Smooth muscle cell of trachea (primary cell): ENCODE results near the gene BICC1. TPM values are rescaled to one million over a fixed set of nuclear protein-coding genes. Genes with fewer than 3 reads are reported as not detected.

Source experiments
- total RNA-seq: library from RNA; depleted of rRNA; stranded (reverse); fragments of >200 nt; gene quantifications from 2 replicates; pipeline ENCODE4 v1.2.1, GENCODE V29; 2014

BICC1 gene, protein sequence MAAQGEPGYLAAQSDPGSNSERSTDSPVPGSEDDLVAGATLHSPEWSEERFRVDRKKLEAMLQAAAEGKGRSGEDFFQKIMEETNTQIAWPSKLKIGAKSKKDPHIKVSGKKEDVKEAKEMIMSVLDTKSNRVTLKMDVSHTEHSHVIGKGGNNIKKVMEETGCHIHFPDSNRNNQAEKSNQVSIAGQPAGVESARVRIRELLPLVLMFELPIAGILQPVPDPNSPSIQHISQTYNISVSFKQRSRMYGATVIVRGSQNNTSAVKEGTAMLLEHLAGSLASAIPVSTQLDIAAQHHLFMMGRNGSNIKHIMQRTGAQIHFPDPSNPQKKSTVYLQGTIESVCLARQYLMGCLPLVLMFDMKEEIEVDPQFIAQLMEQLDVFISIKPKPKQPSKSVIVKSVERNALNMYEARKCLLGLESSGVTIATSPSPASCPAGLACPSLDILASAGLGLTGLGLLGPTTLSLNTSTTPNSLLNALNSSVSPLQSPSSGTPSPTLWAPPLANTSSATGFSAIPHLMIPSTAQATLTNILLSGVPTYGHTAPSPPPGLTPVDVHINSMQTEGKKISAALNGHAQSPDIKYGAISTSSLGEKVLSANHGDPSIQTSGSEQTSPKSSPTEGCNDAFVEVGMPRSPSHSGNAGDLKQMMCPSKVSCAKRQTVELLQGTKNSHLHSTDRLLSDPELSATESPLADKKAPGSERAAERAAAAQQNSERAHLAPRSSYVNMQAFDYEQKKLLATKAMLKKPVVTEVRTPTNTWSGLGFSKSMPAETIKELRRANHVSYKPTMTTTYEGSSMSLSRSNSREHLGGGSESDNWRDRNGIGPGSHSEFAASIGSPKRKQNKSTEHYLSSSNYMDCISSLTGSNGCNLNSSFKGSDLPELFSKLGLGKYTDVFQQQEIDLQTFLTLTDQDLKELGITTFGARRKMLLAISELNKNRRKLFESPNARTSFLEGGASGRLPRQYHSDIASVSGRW
- 72.9 and 102 TPM in 2 replicates for total RNA-seq

DNA sequence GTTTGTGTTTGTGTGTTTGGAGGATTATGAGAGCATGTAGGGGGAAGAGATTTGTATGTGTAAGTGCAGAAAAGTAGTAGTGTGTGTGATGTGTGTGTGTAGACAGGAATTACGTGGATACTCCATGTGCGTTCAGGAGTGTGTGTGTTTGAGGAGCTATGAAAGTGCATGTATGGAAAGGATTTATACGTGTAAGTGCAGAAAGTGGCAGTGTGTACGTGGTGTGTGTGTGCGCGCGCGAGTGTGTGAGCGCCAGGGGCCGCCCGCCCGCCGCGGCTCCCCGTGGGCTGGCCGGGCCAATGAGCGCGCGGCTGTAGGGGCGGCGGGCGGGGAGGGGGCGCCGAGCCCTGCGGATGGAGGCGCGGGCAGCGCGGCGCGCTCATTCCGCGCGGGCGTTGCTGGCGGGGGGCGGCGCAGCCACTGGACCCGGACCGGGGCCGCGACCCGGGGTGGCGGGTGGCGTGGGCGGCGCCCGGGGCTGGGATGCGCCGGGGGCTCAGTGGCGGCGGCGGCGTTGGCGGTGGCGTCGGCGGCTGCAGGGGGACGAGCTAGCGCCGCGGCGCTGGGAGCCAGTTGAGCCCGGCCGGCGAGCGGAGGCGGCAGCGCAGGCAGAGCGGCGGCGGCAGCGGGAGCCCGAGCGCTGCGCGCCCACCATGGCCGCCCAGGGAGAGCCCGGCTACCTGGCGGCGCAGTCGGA, at the start of gene BICC1:
Gene BICC1, plus strand, starts transcription at position 382 of the 697 bp plus-strand sequence. Its CDS starts 272 bp downstream, at position 654.

Other genes starting within 250 kb of the BICC1 start
- 7.1 and 7.3 TPM in 2 replicates for gene IPMK, start 245.0 kb upstream of the BICC1 start, total RNA-seq
- gene CISD1, start 243.7 kb upstream of the BICC1 start, total RNA-seq: 14.6 and 40.7 TPM in 2 replicates
- gene UBE2D1, start 177.9 kb upstream of the BICC1 start, total RNA-seq: 11.3 and 12.7 TPM in 2 replicates
- 9.6 and 19.1 TPM in 2 replicates for gene TFAM, start 127.5 kb upstream of the BICC1 start, total RNA-seq